GM18502 (cell line): ENCODE data around the gene HSD11B2.

Experiments used
- ATAC-seq: cut with Tn5 transposase; IDR thresholded peaks from one replicate; pipeline ENCODE4 v1.9.1; 2021; ENCODE audit warnings: mild to moderate bottlenecking; ENCODE audit not compliant: unreplicated experiment, poor library complexity

The HSD11B2 gene

GRCh38 chr16:67430977-67431774 is at the start of gene HSD11B2:
HSD11B2 (plus strand) TSS chr16:67431121; CDS start chr16:67431249, 128 bp downstream.
- ATAC-seq: no peak

- ATAC-seq: no peak
Observed at GRCh38 chr16:67383284-67383683, 47.6 kb upstream of the HSD11B2 start.

- ATAC-seq: no peak
Observed at GRCh38 chr16:67384778-67385510, 46.0 kb upstream of the HSD11B2 start.

GRCh38 chr16:67386861-67387455 is 44.0 kb upstream of the HSD11B2 start:
- no peak for ATAC-seq

- ATAC-seq: no peak
Observed at GRCh38 chr16:67387479-67388079, 43.3 kb upstream of the HSD11B2 start.

GRCh38 chr16:67388191-67388590 is 42.7 kb upstream of the HSD11B2 start:
- ATAC-seq: no peak

GRCh38 chr16:67388591-67388990 is 42.3 kb upstream of the HSD11B2 start:
- ATAC-seq: no peak

GRCh38 chr16:67389911-67390815 is 40.8 kb upstream of the HSD11B2 start:
- ATAC-seq: no peak

GRCh38 chr16:67390816-67391423 is 40.0 kb upstream of the HSD11B2 start:
- no peak for ATAC-seq

GRCh38 chr16:67391424-67392300 is 39.3 kb upstream of the HSD11B2 start:
- no peak for ATAC-seq

- ATAC-seq: no peak
Observed at GRCh38 chr16:67392301-67393059, 38.4 kb upstream of the HSD11B2 start.

GRCh38 chr16:67393111-67393787 is 37.7 kb upstream of the HSD11B2 start, which contains the start of gene TPPP3:
TPPP3 (minus strand) TSS chr16:67393498; CDS start chr16:67391111, 2,387 bp downstream.
- ATAC-seq: no peak

- ATAC-seq: no peak
Observed at GRCh38 chr16:67393788-67394154, 37.1 kb upstream of the HSD11B2 start.

GRCh38 chr16:67394155-67395104 is 36.5 kb upstream of the HSD11B2 start:
- ATAC-seq: no peak

- ATAC-seq: no peak
Observed at GRCh38 chr16:67395105-67395457, 35.8 kb upstream of the HSD11B2 start.
